HL-60 (cell line): Measurements from ENCODE around the gene MRPS12.

Experiments
- GABPA ChIP-seq: IDR thresholded peaks from 2 replicates; pipeline ENCODE4 v1.6.1; 2012; ENCODE audit warnings: low read depth
- POLR2AphosphoS5 ChIP-seq: IDR thresholded peaks from 2 replicates; pipeline ENCODE4 v1.6.1; 2012; ENCODE audit warnings: low read depth
- REST ChIP-seq: IDR thresholded peaks from 2 replicates; pipeline ENCODE4 v1.6.1; 2012; ENCODE audit warnings: low read depth; ENCODE audit not compliant: insufficient replicate concordance
- SPI1 ChIP-seq: IDR thresholded peaks from 2 replicates; pipeline ENCODE4 v1.6.1; 2012; ENCODE audit warnings: low read depth, mild to moderate bottlenecking, borderline replicate concordance
- TF ChIP-seq, protein P1 (sequence below): IDR thresholded peaks from one replicate; pipeline ENCODE4 v1.5.1; 2011; ENCODE audit warnings: low read length, control low read depth, inconsistent platforms; ENCODE audit not compliant: insufficient read depth

GRCh38 chr19:38941979-38942378 is 11.2 kb downstream of the MRPS12 start:
- TF ChIP-seq, protein P1, sequence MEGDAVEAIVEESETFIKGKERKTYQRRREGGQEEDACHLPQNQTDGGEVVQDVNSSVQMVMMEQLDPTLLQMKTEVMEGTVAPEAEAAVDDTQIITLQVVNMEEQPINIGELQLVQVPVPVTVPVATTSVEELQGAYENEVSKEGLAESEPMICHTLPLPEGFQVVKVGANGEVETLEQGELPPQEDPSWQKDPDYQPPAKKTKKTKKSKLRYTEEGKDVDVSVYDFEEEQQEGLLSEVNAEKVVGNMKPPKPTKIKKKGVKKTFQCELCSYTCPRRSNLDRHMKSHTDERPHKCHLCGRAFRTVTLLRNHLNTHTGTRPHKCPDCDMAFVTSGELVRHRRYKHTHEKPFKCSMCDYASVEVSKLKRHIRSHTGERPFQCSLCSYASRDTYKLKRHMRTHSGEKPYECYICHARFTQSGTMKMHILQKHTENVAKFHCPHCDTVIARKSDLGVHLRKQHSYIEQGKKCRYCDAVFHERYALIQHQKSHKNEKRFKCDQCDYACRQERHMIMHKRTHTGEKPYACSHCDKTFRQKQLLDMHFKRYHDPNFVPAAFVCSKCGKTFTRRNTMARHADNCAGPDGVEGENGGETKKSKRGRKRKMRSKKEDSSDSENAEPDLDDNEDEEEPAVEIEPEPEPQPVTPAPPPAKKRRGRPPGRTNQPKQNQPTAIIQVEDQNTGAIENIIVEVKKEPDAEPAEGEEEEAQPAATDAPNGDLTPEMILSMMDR: no peak
- TF ChIP-seq POLR2AphosphoS5: no peak
- no peak for TF ChIP-seq GABPA
- TF ChIP-seq REST: no peak
- no peak for TF ChIP-seq SPI1
